Measurements from ENCODE around the gene GYPE.
"Not testable (repeated sequence)": the region's sequence is repeated elsewhere in the genome, so short reads cannot be mapped to it uniquely, and the experiment has no call there.

GYPE gene

DNA sequence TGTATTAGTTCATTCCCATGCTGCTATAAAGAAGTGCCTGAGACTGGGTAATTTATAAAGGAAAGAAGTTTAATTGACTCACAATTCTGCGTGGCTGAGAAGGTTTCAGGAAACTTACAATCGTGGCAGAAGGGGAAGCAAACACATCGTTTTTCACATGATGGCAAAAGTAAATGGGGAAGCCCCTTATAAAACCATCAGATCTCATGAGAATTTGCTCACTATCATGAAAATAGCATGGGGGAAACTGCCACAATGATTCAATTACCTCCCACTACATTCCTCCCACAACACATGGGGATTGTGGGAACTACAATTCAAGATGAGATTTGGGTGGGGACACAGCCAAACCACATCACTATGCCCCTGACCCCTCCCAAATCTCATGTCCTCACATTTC lies 35.4 kb downstream of the GYPE start:
- not testable (repeated sequence) for DNase-seq

DNA sequence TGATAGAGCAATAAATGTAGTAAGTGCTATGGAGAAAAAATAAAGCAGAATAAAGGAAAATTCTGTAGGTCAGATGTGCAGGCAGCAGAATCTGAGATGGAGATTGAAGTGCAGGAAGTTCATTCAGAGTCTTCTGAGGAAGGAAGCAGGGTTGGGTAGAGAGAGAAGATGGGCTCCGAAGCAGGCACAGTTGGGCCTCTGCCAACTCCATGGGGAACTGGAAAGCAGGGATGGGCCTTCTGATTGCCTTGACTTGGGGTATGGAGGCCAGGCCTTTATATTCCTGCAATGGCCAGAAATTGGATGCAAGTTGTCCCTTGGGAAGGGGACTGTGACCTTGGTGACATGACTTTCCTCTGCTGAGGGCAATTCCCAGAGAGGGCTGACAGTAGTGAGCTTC lies 42.6 kb downstream of the GYPE start:
- not testable (repeated sequence) for DNase-seq

DNA sequence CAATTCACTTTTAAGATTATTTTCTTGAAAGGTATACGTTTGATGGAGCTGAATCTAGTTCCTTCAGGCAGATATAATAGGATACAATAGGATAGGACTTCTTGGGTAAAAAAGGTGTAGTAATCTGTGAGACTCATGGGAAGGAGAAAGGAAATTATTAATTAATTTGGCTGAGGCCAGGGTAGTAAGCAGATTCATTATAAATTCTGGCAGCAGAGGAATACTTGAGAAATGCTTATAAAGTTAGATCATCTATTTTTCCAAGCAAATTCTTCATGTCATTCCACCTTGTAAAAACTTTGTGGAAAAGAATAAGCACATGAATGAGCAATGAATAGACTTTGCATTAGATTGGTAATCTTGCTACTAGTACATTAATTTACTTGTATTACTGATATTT lies 46.9 kb downstream of the GYPE start:
- DNase-seq, result no peak

DNA sequence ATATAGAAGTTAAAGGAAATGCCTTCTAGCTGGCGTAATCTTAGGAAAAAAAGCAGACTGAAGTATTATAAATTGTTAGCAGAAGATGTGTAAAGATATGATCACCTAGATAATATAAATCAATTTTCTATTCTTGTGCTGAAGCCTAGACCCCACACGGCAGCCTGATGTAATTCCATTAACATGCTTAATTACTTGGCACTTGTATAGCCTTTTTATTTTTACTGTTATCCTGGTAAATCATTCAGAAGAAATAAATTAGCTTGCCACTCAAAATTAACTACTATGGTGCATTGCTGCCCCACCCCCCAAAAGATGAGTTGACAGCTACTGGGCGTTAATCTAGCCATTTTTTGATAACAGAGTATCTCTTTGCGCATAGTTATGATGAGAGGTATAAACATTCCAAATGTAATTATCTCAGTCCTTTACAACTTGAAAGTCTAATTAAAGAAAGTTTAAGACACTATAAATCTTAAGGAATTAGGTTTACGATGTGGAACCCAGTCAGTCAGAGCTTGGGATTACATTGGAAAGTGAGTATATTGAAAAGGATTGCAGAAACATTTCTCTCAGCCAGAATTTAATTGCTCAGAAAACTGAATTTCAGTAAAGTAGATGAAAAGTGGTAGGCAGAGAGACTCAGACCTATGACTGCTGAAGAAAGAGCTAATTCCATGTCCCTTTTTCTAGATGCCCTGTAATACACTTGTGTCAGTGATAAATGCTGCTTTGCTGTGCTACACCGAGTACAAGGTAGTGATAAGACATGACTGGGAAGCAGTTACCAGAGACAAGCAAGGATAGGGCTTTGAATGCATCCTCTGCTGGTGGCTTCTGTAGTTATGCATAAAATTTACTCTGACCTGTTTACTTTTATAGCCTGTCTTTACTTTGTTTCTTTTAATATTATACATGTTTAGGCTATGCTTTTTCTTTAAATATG lies 47.7 kb downstream of the GYPE start:
- not testable (repeated sequence) for DNase-seq

DNA sequence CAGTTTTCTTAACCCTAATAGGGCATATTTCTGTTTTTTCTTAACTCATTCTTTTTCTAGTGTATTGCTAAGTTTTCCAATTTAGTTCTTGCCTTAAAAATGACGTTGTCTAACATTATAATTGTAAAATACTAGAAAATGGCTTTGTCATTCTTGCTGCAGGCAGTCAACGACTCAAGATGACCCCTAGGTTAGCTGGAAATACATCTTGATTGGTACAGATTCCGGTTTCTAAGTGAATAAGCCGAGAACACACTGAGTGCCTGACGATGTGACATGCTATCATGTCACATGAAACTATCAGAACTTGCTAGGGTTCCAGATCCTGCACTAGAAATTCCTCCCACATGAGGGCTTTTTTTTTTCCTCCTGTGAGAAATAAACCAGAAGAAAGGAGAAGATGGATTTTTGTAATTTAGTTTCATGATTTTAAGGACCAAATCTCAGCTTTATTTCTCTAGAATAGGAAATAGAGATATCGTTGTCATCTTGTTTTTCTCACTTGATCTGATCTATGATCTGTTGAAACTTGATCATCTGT lies 49.3 kb downstream of the GYPE start:
- not testable (repeated sequence) for DNase-seq

DNA sequence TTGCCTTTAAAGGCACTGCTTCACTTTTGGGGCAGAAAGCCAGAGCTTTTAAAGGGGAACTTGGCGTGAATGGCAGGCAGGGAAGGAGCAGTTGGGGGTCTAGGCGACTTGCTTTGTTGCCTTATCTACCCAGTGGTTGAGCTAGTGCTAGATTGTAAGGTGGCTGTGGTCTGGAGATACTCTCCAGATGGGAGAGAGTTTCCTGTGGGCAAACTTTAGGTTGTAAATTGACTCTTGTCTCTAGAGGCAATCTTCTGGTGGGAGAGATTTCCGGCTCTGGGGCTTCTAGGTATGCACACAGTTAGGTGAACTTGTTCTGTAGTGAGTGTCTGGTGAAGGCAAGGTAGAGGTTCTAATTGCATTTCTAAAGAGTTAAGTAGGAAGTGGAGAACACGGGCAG lies 50.7 kb downstream of the GYPE start:
- not testable (repeated sequence) for DNase-seq

DNA sequence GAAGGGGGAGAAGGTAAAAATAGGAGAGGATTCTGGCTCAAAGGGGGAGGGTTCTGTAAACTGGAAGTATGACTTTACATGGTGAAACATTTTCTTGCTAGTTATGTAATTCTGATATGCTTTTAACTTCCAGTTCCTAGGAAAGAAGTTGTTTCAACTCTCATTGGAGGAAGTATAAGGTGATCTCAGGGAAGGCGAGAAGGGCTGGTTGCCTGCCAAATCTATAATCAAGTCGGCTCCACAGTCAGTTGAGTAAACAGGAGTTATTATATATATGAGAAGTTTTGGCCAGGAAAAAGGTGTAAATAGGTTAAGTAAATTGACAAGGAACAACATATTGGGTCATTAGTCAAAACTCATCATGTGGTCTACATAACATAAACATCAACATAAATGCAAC lies 56.1 kb downstream of the GYPE start:
- DNase-seq, result not testable (repeated sequence)

DNA sequence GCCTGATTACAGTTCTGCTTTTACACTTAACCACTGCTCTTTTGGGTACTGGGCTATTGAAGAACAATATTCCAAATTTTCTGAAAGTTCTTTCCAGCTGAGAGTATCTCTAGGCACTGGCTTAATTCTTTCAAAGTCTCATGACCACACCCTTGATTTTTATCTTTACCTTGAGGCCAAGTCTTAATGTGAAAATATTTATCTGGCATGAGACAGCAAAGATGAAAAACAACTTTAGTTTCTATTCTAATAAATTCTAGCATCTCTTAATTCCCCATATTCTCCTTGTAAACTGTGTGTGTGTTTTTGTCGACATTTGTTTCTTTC lies 61.9 kb downstream of the GYPE start:
- not testable (repeated sequence) for DNase-seq

DNA sequence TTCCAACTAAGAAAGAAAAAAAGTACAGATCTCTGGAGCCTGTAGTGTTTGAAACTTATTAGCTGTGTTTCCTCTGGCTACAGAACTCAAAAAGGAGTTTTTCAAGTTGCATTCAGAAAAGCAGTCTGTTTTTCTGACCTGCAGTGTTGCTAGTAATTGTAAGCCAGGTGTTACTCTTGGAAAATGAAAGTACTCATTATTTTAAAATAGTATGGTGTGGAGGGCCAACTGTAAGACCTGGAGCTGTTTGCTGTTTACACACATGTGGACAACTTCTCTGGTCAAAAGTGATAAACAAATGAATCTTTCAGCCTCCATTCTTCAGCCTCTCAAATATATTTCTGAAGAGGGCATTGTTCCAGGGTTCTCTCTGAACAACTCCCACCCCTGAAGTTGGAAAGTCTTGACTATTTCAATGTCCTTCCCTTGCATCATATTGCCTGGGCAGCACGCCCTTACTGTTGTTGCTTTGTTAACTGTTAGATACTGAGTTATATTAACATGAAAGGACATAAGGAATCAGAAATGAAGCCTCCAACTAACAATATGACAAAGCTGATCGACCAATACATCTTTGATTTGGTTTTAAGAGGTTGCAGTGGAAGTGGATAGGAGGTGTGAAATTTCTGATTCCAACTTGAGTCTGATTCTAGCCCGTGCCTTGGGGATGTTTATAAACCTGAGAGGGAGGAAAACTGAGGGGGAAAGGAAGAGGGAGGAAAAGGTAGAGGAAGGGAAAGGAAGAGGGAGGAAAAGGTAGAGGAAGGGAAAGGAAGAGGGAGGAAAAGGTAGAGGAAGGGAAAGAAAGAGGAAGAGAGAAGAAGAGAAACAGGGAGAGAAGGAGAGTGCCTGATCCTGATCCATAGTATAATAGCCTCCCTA lies 62.5 kb downstream of the GYPE start:
- DNase-seq, result not testable (repeated sequence)

DNA sequence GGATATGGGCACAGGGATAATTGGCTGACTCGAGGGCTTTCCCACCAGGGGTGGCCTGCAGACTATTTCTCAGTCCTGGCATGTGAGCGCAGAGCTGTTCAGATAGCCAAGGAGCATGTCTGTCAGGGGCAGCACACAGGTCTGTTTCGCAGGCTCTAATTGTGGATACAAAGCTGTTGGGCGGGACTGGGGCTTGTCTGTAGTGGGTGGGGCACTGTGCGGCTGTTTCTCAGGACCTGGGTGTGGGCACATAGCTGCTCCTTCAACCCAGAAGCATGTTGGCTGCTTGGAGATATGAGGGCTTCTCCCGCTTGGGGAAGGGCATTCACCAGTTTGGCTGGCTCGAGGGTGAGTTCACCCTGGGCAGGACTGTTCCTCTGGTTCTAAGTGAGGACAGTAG lies 65.9 kb downstream of the GYPE start:
- DNase-seq, result not testable (repeated sequence)

DNA sequence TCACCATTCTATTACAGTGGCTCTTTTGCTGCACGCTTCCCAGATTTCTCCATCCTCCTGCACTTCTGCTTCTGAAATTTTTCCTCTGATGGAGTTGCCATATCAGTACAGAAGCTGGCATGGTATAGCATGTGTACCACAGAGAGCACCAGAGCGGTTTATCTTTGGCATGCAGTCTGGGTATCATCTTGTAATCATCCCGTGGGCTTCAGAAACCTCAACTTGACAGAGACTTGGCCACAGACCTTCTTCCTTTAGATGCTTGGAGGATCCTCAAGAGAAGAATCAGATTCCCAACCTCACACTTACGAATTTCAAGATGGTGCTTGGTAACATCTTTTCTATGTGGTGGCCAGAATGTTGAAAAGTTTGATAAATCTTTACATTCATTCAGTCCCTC lies 71.2 kb downstream of the GYPE start:
- not testable (repeated sequence) for DNase-seq

DNA sequence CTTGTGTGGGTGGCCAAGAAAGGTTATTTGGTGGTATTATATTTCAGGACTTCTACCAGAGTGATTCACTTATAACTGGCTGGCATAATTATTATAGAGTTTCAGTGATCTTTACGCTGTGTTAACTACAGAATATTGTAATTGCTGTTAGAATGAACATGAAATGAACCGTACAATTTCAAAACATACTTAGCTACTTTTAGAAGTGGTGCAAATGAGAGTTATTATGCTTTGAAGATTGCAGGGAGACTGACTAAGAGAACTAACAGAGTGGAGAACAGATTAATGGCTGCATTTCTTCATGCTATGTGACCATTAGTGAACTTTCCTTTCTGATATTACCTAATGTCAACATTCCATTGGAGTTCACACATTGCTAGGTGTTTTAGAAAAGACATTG lies 71.7 kb downstream of the GYPE start:
- DNase-seq, result not testable (repeated sequence)

DNA sequence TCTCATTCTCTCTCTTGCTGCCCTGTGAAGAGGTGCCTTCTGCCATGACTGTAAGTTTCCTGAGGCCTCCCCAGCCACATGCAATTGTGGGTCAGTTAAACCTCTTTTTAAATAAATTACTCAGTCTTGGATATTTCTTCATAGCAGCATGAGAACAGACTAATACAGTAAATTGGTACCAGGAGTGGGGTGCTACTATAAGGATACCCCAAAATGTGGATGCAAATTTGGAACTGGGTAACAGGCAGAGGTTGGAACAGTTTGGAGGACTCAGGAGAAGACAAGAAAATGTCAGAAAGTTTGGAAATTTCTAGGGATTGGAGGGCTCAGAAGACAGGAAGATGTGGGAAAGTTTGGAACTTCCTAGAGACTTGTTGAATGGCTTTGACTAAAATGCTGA lies 74.8 kb downstream of the GYPE start:
- DNase-seq, result not testable (repeated sequence)

DNA sequence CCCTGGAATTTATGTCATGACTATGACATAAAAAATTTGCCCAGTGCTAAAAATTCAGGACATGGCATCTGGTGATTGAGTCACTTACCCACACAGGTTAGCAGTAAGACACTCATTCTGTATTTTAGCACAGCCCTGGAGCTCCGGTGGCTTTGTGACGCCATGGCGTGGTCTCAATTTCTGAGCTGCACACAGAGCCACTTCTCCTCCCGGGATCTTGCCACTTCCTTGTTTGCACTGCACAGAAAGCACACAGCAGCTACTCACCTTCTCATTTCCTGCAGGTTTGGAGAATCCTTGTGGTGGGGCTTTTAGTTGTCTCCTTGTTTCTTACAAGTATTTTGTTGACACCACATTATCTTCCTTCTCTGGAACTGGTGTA lies 76.1 kb downstream of the GYPE start:
- DNase-seq, result not testable (repeated sequence)
